ENCODE results near the gene DGUOK. TPM values are rescaled to one million over a fixed set of nuclear protein-coding genes. Genes with fewer than 3 reads are reported as not detected.

Gene DGUOK
- polyA plus RNA-seq, 1 donor (not counting 4 experiments of a cell fraction or from before 2014, with no cell fraction given), result 102 TPM

- H3K9me3 ChIP-seq (ENCODE audit: control insufficient read depth, low read depth, low read length), result no peaks in the 10 kb centered on the region
- H4K20me1 ChIP-seq (ENCODE audit: control insufficient read depth, extremely low read depth, insufficient read depth, low read length), result no peaks in the 10 kb centered on the region
- no peaks in the 10 kb centered on the region for H3K9me1 ChIP-seq (ENCODE audit: control insufficient read depth, extremely low read depth, insufficient read depth, low read length)
- no peak overlapping the region for H3K9ac ChIP-seq (ENCODE audit: control insufficient read depth, extremely low read depth, insufficient read depth, low read length)
- no peak overlapping the region for H3K4me2 ChIP-seq (ENCODE audit: control insufficient read depth, extremely low read depth, insufficient read depth, low read depth, low read length)
- dilution Hi-C loops (cut with MboI; ENCODE audit: extremely low pct_ligation_motif_present, low sequenced_read_pairs), result no loop called here
- no peak overlapping the region for H2AFZ ChIP-seq (ENCODE audit: control insufficient read depth, low read length)
- FAIRE-seq (no peak), DNase-seq (ENCODE audit: low read depth, low spot score) (no peak)
- H3K27ac ChIP-seq (ENCODE audit: control insufficient read depth, insufficient read depth, low read length), result no peak overlapping the region
- H3K27me3 ChIP-seq (ENCODE audit: control insufficient read depth, extremely low read depth, insufficient read depth, low read length), result no peaks in the 10 kb centered on the region
- no peaks in the 10 kb centered on the region for H3K79me2 ChIP-seq (ENCODE audit: control insufficient read depth, insufficient read depth, low read length)
- H3K36me3 ChIP-seq (ENCODE audit: control insufficient read depth in 2 of 2, extremely low read depth in 1 of 2, insufficient read depth in 2 of 2, low read length in 2 of 2), result no peaks in the 10 kb centered on the region
- H3K4me3 ChIP-seq (ENCODE audit: control insufficient read depth in 2 of 3, extremely low read depth in 1 of 3, insufficient read depth in 2 of 3, low read depth in 1 of 3, low read length in 3 of 3), result no peak overlapping the region
- no peaks in the 10 kb centered on the region for H3K4me1 ChIP-seq (ENCODE audit: control insufficient read depth, extremely low read depth, insufficient read depth, low read length)
- TF ChIP-seq, protein P1, sequence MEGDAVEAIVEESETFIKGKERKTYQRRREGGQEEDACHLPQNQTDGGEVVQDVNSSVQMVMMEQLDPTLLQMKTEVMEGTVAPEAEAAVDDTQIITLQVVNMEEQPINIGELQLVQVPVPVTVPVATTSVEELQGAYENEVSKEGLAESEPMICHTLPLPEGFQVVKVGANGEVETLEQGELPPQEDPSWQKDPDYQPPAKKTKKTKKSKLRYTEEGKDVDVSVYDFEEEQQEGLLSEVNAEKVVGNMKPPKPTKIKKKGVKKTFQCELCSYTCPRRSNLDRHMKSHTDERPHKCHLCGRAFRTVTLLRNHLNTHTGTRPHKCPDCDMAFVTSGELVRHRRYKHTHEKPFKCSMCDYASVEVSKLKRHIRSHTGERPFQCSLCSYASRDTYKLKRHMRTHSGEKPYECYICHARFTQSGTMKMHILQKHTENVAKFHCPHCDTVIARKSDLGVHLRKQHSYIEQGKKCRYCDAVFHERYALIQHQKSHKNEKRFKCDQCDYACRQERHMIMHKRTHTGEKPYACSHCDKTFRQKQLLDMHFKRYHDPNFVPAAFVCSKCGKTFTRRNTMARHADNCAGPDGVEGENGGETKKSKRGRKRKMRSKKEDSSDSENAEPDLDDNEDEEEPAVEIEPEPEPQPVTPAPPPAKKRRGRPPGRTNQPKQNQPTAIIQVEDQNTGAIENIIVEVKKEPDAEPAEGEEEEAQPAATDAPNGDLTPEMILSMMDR (optimal IDR thresholded peaks at IDR 0.05 in 1 of 3, IDR thresholded peaks at IDR 0.05 in 1 of 3, conservative IDR thresholded peaks at IDR 0.05 in 1 of 3; ENCODE audit: extremely low read depth in 1 of 3, insufficient read depth in 2 of 3, low read length in 3 of 3), result no peak
- TF ChIP-seq EZH2 (IDR thresholded peaks at IDR 0.05; ENCODE audit: low read length), result no peak
Observed at GRCh38 chr2:73894475-73894850, 32.2 kb upstream of the DGUOK start.

DNA sequence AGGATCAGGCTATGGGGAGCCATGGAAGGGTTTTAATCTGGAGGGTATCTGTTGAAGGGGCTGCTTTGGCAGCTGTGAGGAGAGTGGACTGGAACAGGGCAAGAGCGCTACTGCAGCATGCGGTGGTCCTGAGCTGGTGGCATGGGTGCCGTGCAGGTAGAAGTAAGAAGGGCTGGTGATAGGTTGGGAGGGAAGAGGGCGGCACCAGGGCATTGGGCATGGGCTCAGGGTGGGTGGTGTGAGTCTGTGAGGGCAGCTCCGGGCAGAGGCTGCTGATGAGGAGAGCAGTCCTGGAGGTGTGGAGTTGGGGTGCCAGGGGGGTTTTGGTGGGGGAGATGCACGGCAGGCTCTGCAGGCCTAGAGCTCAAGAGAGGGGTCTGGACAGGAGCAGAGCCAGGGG, 31.8 kb upstream of the DGUOK start:
- no peak overlapping the region for H3K4me2 ChIP-seq (ENCODE audit: control insufficient read depth, extremely low read depth, insufficient read depth, low read depth, low read length)
- no peaks in the 10 kb centered on the region for H3K9me1 ChIP-seq (ENCODE audit: control insufficient read depth, extremely low read depth, insufficient read depth, low read length)
- H3K79me2 ChIP-seq (ENCODE audit: control insufficient read depth, insufficient read depth, low read length), result no peaks in the 10 kb centered on the region
- H3K36me3 ChIP-seq (ENCODE audit: control insufficient read depth in 2 of 2, extremely low read depth in 1 of 2, insufficient read depth in 2 of 2, low read length in 2 of 2), result no peaks in the 10 kb centered on the region
- no peaks in the 10 kb centered on the region for H3K9me3 ChIP-seq (ENCODE audit: control insufficient read depth, low read depth, low read length)
- FAIRE-seq, result no peak
- H3K9ac ChIP-seq (ENCODE audit: control insufficient read depth, extremely low read depth, insufficient read depth, low read length), result no peak overlapping the region
- no peaks in the 10 kb centered on the region for H3K4me1 ChIP-seq (ENCODE audit: control insufficient read depth, extremely low read depth, insufficient read depth, low read length)
- no peak for DNase-seq (ENCODE audit: low read depth, low spot score)
- H4K20me1 ChIP-seq (ENCODE audit: control insufficient read depth, extremely low read depth, insufficient read depth, low read length), result no peaks in the 10 kb centered on the region
- H3K4me3 ChIP-seq (ENCODE audit: control insufficient read depth in 2 of 3, extremely low read depth in 1 of 3, insufficient read depth in 2 of 3, low read depth in 1 of 3, low read length in 3 of 3), result no peak overlapping the region
- H3K27me3 ChIP-seq (ENCODE audit: control insufficient read depth, extremely low read depth, insufficient read depth, low read length), result no peaks in the 10 kb centered on the region
- TF ChIP-seq, protein P1 (optimal IDR thresholded peaks at IDR 0.05 in 1 of 3, IDR thresholded peaks at IDR 0.05 in 1 of 3, conservative IDR thresholded peaks at IDR 0.05 in 1 of 3; ENCODE audit: extremely low read depth in 1 of 3, insufficient read depth in 2 of 3, low read length in 3 of 3), result no peak
- TF ChIP-seq EZH2 (IDR thresholded peaks at IDR 0.05; ENCODE audit: low read length), result no peak
- H3K27ac ChIP-seq (ENCODE audit: control insufficient read depth, insufficient read depth, low read length), result no peak overlapping the region
- H2AFZ ChIP-seq (ENCODE audit: control insufficient read depth, low read length), result no peak overlapping the region
- dilution Hi-C loops (cut with MboI; ENCODE audit: extremely low pct_ligation_motif_present, low sequenced_read_pairs), result no loop called here
